DMS53 treated with DMSO at 0.1 percent for 48 hours (cell line): ENCODE data around the gene PPP1R3D.

Experiments
- DNase-seq: peaks from one replicate; lab custom pipeline; 2025; ENCODE audit not compliant: unreplicated experiment; lab: John Stamatoyannopoulos, UW

The PPP1R3D gene

DNA sequence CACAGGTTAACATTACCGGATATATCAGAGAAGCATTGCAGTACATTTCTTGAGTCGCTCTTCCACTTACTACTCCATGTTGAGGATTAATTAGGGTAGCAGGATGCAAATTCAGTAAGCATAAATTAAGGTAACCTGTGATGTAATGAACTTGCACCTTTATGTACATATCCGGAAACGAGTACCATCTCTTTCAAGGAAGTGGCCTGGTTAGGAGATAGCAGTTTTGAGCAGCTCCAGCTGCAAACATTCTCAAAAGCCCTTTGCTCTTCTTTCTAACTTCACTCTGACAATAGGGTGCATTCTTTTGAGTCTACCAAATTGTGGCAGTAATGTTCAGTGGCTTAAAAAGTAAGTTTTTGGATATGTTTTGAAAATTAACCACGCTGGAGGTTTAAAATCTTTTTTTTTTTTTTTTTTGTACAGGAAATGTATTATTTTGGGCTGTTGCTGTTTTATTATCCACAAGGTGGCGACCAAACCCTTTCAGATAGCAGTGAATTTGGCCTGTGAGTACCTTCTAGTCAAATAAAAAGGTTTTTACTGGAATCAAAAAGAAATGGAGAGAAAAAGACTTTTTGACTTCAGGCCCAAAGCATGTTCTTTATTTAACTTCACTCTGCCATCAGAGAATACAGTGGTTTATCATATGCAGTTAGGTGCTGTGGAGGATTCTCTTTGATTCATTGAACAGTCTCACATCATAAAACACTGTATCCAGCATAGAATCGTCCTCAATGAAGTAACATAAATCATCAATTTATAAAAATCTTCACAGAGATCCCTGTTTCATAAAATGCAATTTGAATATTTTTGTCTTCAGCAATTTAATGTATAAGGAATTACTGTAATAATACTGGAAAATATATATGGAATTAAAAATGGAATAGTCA lies 9.0 kb upstream of the PPP1R3D start:
- peak; percentile 59 for DNase-seq

DNA sequence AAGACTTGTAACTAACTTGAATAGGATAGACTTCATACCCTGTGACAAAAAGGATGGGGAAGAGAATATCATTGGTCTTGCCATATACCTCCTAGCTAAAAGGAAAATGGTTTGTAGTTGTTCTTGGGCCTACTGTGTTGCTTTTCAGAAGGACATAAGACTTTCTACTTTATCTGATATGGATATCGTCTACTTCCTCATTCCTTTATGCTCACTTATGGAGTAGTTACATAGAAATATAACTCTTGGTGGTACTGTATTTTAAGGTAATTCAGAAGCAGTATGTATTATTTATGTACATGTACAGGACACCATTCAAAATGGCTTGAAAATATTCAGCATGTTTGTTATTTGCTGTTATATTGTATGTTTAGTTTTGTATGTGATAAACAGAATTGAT lies 8.1 kb upstream of the PPP1R3D start:
- no peak for DNase-seq

DNA sequence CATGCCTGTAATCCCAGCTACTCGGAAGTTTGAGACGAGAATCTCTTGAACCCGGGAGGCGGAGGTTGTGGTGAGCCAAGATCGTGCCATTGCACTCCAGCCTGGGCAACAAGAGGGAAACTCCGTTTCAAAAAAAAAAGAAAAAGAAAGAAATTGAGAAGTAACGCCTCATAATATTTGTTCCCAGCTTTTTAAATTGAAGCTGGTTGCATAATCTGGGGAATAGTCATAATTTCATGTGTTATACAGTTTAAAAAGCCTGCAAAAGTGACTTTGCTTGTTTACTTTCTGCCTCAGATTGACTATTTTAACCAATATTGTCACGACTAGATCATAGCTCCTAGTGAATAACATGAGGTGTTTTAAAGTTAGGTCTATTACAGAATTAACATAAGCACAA lies 7.3 kb upstream of the PPP1R3D start:
- no peak for DNase-seq

DNA sequence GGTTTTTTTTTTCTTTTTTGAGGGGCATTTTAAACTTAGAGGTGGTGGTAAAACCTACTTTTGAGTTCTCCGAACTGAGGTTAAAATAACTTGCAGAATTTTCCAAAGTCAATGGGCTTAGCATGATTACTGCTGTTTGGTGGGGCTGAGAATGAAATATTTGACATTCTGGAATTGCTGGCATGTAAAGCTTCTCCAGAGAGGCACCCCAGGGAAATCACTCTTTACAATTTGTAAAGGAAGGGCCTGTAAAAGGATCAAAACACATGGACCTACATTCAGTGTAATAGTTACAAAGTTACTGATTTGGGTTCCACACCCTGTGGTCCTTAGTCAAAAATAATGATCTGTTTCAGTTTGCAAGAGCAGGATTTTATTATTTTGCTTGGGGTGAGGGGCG lies 5.6 kb upstream of the PPP1R3D start:
- DNase-seq: no peak

DNA sequence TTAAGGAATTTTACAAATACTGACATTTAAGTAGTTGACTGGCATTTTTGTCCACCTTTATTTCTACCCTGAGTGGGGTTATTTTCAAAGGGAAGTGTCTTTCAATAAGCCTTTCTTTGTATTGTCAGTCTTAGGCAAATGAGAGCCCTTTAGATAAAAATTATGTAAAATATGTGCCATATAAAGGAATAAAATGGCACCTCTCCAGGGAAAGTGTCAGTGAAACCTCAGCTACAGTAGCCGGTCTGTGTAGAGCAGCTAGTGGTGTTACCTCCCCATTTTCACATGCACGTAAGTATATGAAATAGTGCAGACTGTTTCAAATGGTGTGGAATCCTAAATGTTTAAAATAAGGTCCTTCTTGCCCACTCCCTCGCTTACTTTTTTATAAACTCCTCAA lies 5.1 kb upstream of the PPP1R3D start:
- DNase-seq: no peak

DNA sequence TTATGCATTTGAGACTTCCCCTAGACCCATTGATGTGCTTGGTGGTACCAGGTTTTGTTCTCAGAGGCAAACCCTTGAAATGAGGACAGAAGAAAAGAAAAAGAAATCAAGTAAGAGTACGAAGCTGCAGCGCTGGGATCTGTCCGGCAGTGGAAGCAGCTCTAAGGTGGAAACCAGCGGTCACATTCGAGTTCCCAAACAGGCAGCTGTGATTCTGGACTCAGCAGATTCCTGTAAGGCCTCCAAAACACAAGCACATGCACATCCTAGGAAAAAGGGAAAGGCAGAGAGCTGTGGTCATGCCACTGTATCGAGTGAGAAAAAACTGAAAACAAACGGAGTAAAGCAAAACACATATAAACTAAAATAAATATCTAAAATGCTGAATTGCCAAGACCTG lies 4.6 kb upstream of the PPP1R3D start:
- no peak for DNase-seq

DNA sequence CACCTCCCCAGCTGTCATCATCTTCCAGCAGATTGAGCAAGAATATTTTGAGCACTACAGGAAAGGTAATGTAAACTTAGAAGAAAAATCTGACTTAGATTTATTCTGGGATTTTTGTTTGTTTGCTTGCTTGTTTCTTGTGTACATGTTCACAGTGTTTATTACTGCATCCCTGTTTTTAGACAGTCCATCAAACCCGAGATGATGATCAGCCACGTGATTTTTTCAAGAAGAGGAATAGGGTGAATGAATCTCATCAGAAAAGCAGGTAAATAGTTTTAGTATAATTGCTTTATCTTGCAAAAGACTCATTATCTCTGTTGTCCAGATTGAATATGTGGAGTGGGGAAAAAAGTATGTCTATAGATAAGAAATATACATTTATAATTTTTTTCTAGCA lies 2.1 kb upstream of the PPP1R3D start:
- DNase-seq: no peak

DNA sequence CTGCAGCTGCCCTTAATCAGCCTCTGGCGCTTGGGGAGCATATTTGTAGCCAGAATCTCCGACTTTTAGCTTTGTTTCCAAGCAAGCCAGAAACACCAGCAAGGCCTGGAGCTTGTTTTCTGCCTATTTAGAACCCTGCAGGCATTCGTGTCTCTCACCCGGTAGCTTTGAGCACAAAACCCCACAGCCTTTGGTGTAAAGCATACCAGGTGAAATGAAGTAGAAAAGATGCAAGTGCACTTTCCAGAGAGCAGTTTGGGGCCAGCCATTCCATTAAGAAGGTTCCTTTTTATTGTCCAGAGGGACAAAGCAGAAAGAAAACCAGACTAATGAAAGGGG lies 820 bp upstream of the PPP1R3D start:
- no peak for DNase-seq

DNA sequence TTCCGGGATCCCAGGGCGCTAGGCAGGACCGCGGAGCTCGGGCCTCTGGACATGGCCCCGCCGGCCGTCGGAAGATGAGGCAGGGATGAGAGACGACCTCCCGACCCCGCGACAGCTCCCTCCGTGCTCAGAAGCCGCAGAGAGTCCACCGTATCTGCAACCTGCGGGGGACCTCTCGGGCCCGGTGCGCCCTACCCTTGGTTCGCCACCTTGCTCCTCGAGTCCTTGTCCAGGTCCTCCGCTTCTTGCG lies 301 bp downstream of the PPP1R3D start:
- DNase-seq: no peak

DNA sequence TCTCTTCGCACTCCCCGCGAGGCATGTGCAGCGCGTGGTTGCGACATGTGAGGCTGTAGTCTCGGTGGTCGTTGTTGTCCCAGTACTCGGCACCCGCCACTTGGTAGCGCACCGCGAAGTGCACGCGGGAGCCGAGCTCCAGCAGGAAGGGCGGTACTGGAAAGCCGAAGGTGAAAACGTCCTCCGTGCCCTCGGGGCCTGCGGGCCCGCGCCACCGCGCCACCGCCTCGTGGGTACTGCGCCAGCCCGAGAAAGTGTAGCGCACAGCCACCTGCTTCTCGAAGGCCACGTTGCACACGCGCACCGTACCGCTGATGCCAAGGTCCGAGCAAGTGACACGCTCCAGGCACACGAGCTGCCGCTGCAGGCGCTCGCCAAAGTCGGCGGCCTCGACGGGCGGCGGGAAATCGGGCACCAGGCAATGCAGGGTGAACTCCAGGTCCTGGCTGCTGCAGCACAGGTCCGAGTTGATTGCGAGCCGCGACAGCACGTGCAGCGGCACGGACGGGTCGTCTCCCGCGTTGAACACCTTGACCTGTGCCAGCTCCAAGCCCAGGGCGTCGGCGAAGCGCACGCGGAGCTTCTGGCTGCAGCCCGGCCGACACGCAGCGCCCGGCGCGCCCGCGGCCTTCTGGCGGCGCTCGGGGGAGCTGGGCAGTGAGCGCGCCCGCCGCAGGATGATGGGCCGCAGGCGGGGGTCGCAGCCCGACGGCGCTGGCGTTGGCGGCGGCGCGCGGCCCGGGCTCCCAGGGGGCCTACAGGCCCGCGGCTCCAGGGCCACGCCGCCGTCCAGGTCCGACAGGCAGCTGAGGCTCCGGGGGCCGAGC lies 840 bp downstream of the PPP1R3D start:
- DNase-seq: no peak

DNA sequence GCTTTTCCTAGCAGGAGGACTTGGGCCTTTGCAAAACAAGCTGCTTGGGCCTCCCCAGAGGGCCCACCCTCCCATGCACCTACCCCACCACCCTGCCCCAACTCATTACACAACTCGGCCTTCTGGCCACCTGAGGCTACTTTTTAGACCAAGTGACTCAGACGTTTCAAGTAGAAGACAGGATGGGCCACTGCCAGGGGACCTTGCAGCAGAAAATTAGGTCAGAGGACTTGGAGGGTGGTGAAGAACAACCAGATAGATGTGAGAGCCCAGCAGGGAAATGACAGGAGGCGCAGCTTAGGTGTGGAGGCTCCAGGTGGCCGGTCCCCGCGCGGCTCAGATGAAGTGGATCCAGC lies 1.4 kb downstream of the PPP1R3D start:
- DNase-seq: no peak

DNA sequence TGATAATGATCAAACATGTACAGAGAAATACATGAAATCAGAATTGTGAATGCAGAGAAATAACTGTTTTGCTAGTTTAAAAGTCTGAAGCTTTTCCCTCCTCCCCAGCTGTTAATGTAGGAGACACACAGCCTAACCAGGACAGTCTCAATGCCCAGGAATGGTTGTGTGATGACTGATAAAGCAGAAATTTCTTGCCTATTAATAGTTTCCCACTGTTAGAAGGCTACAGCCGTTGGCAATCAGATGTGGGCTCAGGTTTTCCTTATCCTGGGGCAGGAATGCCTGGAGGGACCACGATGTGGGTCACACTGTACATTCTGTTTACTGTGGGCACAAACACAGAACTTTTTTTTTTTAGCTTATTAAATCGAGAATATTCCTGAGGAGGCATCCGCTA lies 1.9 kb downstream of the PPP1R3D start:
- DNase-seq: no peak

DNA sequence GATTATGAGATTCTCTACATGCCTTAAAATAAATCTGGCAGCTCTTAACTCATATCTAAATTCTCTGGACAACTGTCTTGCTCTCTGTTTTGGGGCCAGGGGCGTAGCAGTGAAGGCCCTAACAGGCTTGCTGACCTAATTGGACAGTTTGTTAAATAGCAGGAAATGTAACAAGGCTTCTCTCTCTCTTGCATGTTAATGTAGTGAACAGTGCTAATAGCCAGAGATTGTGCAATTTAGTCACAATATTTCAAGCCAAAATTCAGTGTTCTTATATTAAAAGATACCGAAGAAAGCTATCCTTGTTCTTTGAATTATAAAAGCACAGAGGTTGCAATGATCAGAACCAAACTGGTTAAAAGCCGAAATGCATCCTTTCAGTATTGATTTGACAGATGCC lies 3.0 kb downstream of the PPP1R3D start:
- no peak for DNase-seq

DNA sequence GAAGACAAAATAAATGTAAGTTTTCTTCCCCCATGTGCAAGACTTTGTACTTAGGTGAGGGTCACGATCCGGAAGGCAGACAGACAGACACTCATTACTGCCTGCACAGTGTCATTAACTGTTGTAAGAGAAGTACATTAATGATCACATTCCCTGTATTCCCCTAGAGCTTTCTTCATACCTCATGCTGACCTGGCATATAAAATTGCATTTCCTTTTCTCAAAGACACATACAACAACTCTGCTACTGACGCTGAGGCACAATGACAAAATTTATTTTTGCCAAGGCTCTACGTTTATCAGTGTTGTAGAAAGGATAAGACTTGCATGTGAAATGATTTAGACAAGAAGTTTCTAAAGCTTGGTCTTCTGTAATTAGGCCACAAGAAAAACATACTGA lies 3.7 kb downstream of the PPP1R3D start:
- DNase-seq: no peak

DNA sequence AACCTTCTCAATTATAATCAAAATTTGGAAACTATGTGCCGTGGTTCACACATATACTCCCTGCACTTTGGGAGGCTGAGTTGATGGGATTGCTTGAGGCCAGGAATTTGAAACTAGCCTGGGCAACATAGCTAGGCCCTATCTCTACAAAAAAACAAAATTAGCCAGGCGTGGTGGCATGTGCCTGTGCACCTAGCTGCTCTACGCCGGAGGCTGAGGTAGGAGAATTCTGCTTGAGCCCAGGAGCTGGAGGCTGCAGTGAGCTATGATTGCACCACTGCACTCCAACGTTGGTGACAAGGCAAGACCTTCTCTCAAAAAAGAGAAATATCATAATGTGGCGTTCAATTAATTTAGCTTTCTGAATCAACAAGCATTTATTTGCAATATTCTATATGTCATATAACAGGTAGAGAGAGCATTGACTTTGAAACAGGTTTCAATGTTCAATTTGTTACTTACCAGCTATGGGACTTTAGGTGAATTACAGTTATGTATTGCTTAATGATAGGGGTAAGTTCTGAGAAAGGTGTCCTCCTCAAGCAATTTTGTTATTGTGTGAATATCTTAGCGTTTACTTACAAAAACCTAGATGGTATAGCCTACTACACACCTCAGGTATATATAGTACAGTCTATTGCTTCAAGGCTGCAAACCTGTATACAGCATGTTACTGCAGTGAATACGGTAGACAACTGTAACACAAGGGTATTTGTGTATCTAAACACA lies 4.5 kb downstream of the PPP1R3D start:
- no peak for DNase-seq

DNA sequence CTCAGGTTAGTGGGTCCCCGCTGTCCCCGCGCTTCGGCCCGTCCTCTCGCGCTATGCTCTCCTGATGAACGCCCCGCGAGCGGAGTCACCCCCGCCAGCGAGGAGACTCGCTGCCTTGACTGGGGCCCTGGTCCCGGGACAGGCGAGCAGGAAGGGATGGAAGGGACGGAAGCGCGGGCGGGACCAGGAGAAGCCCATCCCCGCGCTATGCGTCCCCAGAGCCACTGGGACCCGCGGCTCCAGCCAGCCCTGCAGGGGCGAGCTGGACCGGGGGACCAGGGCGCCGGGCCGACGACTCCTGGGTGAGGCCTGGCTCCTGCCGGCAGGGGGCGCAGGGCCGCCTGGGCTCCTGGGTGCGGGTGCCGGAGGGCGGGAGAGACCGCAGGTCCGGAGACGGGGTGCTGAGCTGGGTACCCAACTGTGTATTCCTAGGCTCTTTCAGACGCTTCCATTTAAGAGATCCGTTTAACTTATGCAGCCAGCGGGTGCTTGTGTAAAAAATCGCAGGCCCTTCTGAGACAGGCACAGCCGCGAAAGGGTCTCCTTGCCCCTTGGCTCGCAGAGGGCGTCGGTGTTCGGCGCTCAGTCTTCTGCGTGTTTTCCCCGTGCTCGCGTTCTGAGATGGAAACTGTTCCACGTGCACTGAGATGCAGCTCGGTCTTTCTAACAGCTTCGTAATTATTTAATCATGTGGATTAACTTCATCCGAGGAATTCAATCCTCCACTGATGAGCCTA lies 6.1 kb downstream of the PPP1R3D start:
- peak; percentile 69 for DNase-seq

DNA sequence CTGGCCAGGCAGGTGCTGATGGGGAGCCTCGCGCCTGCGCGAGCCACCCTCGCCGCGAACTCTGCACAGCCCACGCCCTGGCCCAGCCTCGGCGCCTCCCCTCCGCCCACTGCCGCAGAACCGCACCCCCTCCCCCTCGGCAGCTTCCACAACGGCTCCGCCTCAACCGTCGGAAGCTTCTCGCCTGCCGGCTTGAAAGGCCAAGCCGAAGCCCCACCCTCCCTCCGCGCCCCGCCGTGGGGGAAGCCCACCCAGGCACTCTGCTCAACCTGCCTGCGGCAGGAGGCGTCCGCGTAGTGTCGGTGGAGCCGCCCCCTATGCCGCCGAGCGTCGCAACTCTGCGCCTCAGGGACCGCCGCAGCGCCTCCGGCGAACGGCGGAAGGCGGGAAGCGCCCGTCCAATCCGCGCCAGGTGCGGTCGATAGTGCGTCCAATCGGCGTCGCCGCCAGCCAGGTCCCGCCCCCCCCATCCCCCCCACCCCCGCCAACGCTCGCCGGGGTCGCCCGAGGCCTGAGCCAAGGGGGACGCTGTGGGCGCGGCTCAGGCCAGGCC lies 6.7 kb downstream of the PPP1R3D start, which contains the start of gene SYCP2:
Gene SYCP2 (minus strand): TSS at position 342 of the 553 bp plus-strand sequence. CDS start 11,224 bp downstream, outside the sequence.
- peak; percentile 14 for DNase-seq

DNA sequence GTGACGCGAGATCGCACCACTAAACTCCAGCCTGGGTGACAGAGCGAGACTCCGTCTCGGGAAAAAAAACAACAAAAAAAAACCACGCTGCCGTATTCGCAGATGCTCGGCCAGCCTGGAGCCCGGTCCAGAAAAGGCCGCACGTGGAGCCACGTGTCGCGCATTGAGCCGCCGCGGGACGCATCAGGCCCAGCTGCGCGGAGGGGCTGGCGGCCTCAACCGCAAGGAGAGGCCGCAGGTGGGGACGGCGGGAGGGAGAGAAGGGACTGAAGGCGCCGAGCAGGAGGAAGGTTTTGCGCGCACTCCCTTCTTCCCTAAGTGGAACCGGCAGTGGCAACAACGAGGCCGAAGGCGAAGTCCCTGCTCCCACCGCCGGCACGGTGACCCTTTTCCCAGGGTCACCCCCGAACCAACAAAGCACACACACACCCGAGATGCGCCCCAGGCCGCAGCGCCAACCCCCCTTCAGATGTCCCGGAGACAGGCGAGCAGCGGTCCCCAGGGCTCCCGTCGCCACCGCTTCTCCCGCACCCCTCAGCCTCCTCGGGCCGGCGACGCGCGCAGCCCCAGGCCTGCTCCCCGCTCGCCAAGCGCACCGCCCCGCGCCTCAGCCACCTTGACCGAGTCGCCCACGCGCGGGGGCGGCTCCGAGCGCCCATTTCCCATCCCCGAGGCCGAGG lies 7.3 kb downstream of the PPP1R3D start:
- DNase-seq: no peak

DNA sequence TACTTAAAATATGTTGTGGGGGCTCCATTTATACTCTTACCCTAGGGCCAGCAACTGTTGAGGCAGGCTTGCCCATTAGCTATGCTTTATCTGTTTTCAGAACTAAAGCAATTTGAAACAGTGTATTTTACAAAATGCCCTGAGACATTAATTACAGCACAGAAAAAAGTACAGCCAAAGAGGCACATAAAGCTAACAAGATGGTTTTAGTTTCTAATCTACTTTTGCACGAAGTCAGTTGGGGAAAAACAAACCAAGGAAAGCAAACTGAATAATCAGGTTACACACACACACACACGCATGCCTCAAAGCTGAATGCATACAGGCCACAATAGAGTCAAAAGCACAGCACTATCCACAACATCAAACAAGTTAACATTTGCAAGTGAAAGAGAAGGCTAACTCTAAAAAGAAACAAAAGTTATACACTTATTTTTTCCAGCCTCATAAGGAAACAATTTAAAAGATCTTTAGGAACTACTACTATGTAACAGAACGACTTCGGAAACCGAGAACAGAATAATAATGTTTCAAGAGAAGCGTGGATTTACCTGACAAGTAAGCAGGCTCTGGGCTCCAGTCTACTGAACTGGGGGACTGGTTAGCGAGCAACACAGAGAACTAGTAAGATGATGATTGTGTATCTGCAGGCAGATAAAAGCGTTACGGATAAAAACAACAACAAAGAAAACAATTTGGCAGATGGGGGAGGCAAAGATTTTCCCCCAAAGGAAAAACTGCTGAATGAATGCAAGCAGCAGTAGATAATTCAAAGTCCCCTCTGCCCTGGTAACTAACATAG lies 8.4 kb downstream of the PPP1R3D start:
- no peak for DNase-seq

DNA sequence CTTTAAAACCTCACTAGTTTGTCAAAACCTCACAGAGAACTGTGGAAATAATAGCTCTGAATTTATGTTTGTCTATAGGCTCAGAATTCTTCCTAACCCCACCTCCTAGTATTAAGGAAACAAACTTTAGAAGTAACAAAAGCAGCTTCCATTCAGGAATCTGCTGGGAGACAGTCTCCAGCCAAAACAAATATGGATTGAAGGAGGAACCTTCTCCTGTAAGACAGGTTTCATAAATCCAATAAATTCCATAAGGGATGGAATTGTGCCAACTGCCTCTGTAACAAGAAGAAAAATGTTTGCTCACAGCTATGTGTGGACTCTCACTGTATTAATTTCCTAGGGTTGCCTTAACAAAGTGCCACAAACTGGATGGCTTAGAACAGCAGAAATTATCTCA lies 14.2 kb downstream of the PPP1R3D start:
- DNase-seq: no peak
